ENCODE results near the gene APOBEC3F. TPM values are rescaled to one million over a fixed set of nuclear protein-coding genes. Genes with fewer than 3 reads are reported as not detected.
"Not testable (repeated sequence)": the region's sequence is repeated elsewhere in the genome, so short reads cannot be mapped to it uniquely, and the experiment has no call there.

APOBEC3F gene
- total RNA-seq (2014; rRNA removed; shearing (Covaris generic)): 2.8 and 6.3 TPM in 2 replicates

DNA sequence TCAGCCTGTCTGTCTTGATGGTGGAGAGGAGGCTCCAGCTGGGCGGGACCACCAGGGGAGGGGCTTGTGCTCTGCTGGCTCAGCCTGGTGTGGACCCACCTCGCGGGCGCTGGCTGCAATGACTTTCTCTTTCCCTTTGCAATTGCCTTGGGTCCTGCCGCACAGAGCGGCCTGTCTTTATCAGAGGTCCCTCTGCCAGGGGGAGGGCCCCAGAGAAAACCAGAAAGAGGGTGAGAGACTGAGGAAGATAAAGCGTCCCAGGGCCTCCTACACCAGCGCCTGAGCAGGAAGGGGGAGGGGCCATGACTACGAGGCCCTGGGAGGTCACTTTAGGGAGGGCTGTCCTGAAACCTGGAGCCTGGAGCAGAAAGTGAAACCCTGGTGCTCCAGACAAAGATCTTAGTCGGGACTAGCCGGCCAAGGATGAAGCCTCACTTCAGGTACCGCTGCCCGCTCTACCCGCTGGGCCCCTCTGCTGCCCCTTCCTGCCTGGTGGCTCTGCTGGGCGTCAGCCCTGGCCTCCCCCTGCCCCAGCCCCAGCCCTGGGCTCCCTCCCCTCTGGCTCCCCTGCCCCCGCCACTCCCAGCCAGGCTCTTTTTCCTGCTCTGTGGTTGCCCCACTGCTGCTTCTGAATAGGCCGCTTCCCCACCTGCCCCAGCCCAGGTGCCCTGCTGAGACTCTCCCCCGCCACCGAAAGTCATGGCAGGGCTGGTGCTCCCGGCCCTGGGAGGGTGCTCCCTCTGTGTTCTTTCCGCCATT lies at the start of gene APOBEC3F:
Gene APOBEC3F, plus strand, starts transcription at position 327 of the 759 bp plus-strand sequence. Its CDS starts 97 bp downstream, at position 424.
- DNase-seq (ENCODE audit: low spot score): peak; percentile 36

DNA sequence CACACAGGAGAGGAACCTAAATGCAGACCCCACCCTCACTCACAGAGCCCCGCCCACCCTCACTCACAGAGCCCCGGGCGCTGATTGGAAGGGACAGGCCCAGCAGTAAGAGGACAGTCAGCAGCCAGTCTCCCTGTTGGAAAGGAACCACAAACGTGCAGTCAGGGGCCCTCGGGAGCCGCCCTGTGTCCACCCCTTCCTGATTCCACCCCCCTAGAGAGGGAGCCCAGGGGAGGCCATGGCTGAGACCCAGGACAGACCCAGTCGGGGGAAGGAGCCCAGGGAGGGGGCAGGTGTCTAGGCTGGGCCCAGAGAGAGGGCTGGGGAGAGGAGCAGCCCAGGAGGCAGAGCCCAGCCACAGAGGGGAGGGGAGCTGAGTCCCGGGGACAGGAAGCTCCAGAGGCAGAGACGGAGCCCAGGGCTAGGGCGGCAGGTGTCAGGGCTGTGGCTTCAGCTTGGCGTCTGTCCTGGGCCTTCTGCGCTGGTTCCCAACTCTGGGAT lies 47.7 kb upstream of the APOBEC3F start:
- DNase-seq (ENCODE audit: low spot score): not testable (repeated sequence)

DNA sequence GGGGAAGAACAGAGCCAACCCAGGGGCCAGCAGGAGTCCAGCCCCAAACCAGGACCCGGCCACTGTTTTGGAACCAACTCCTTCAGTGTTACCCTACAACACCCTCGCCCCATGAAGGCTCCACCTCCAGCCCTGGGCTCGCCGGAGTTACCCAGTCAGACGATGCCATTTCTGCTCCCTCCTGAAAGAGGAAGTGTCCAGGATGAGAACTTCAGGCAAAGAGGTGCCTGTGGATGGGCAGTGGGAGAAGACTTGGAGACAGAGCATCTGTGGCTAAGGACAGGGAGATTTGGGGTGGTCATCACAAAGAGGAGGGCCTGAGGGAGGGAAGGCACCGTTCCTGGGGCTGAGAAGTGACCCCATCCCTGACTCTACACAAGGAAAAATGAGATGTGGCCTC lies 44.6 kb upstream of the APOBEC3F start:
- no peak for DNase-seq (ENCODE audit: low spot score)

DNA sequence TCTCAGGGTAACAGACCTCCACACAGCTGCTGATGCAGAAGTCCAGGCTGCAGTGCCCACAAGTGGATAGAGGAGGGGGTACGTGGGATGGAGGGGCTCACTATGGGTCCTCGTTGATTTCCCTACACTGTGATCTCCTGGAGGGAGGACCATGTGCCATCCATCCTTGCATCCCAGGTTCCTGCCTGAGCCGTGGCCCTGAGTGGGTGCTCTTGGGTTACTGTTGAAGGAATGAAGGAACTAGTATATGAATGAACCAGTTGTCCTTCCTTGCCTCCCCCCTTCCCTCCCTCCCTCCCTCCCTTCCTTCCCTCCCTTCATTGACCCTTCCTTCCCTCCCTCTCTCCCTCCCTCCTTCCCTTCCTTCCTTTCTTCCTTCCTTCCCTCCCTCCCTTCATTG lies 43.1 kb upstream of the APOBEC3F start:
- DNase-seq (ENCODE audit: low spot score): no peak

DNA sequence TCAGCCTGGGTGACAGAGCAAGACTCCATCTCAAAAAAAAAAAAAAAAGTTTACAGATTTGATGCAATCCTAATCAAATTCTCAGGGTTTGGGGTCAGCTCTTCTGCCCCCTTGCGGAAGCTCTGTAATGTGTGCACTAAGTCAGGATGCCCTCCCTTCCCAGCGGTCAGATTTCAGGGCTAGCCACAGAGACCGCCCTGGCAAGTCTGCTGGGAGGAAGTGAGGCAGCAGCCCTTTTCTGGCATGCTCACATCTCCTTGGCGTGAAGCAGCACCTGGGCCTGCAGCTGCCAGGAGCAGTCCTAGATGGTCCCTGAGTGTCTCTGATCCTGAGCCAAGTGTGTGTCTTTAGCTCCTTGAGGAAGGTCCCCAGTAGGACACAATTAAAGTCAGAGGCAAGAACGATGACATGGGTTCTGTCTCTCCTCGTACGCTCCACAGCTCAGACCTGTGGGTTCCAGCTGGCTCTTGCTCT lies 37.5 kb upstream of the APOBEC3F start:
- DNase-seq (ENCODE audit: low spot score): peak; percentile 76

DNA sequence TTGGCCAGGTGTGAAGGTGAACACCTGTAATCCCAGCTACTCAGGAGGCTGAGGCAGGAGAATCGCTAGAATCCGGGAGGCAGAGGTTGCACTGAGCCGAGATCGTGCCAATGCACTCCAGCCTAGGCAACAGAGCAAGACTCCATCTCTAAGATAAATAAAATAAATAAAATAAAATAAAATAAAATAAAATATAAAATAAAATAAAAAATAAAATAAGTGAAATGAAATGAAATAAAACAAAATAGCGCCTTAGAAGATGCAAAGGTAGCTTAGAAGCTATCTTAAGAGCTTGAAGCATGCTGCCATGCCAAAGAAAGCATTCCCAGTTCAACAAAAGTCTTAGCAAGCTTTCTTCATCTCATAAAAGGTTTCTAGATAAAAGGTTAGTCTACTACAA lies 33.5 kb upstream of the APOBEC3F start:
- no peak for DNase-seq (ENCODE audit: low spot score)

DNA sequence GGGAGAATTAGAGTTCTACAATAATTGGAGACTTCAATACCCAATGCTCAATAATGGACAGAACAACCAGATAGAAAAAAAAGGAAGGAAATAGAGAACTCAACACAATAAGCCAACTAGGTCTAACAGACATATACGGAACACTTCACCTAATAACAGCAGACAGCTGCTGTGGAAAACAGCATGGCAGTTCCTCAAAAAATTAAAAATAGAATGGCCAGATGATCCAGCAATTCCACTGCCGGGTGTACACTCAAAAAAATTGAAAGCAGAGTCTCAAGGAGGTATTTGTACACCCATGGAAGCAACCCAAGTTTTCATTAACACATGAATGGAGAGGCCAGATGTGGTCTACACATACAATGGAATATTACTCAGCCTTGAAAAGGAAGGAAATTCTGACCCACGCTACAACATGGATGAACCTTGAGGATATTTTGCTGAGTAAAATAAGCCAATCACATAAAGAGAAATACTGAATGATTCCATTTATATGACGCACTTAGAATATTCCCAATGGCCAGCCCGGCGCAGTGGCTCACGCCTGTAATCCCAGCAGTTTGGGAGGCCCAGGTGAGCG lies 32.3 kb upstream of the APOBEC3F start:
- DNase-seq (ENCODE audit: low spot score): not testable (repeated sequence)

DNA sequence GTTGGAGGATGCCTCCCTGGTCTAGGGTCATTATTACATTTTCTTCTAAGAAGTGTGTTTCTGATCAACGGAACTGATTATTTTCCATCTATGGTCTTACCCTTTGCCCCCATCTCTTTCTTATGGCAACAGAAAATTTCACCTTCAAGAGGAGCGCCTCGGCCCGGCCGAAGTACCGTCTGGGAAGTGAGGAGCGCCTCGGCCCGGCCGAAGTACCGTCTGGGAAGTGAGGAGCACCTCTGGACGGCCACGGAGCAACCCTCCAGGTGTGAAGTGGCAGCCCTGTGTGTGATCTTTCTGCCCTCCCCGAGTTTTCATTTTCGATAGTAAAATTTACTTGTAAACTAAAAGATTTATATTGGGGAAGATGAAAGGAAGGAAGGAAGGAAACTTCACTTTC lies 29.7 kb upstream of the APOBEC3F start:
- DNase-seq (ENCODE audit: low spot score): no peak

DNA sequence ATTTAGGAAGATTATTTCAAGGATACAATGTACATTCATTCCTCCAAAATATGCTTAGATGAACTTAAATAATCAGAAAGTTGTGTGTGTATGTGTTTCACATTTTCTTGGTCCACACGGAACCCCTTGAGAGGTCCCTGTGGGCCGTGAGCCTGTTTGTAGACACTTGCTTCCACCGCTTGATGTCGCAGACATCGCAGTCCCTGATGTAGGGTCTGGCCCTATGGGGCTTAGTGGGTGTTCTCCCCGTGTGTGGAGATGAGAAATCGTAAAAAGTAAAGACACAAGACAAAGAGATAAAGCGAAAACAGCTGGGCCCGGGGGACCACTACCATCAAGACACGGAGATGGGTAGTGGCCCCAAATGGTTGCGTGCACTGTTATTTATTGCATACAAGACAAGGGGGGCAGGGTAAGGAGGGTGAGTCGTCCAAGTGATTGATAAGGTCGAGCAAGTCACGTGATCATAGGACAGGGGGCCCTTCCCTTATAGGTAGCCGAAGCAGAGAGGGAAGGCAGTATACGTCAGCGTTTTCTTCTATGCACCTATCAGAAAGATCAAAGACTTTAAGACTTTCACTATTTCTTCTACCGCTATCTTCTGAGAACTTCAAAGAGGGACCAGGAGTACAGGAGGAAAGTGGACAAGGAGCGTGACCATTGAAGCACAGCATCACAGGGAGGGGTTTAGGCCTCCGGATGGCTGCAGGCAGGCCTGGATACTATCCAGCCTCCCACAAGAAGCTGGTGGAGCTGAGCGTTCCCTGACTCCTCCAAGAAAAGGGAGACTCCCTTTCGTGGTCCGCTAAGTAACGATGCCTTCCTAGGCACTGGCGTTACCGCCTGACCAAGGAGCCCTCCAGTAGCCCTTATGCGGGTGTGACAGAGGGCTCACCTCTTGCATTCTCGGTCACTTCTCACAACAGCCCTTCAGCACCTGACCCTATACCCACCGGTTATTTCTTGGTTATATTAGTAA lies 27.8 kb upstream of the APOBEC3F start:
- DNase-seq (ENCODE audit: low spot score): no peak

DNA sequence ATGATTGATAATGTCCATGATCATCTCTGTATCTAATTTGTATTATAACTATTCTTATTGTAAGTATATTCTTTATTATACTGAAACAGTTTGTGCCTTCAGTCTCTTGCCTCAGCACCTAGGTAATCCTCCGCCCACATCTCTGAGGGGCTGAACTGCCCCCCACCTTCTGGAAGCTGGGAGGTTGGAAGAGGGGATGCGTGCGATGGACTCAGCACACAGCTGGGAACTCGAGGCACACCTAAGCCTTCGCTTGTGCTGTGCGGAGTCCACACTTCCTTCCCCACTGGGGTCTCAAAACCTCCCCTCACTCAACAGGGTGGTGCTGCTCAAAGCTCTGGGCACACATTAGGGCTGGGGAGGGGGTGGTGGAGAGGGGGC lies 27.1 kb upstream of the APOBEC3F start:
- not testable (repeated sequence) for DNase-seq (ENCODE audit: low spot score)

DNA sequence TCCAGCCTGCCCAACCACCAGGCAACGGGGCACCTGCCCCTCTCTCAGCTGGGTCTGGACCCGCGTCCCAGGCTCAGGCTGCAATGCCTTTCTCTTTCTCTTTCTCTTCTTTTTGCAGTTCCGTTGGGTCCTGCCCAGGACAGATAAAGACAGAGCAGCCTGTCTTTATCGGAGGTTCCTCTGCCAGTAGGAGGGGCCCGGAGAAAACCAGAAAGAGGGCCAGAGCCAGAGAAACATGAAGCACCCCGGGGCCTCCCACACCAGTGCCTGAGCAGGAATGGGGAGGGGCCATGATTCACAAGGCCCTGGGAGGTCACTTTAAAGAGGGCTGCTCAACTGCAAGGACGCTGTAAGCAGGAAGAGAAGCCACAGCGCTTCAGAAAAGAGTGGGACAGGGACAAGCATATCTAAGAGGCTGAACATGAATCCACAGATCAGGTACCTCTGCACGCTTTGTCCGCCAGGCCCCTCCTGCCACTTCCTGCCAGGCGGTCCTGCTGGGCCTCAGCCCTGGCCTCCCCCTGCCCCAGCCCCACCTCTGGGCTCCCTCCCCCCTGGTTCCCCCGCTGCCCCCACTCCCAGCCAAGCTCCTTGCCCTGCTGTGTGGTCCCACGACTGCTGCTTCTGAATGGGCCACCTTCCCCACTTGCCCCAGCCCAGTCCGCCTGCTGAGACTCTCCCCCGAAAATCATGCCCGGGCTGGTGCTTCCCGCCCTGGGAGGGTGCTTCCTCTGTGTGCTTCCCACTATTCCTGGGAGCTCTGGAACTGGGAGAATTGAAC lies 26.5 kb upstream of the APOBEC3F start, which contains the start of gene APOBEC3C:
Gene APOBEC3C, plus strand, starts transcription at position 316 of the 781 bp plus-strand sequence. Its CDS starts 106 bp downstream, at position 422.
- DNase-seq (ENCODE audit: low spot score): peak; percentile 82

DNA sequence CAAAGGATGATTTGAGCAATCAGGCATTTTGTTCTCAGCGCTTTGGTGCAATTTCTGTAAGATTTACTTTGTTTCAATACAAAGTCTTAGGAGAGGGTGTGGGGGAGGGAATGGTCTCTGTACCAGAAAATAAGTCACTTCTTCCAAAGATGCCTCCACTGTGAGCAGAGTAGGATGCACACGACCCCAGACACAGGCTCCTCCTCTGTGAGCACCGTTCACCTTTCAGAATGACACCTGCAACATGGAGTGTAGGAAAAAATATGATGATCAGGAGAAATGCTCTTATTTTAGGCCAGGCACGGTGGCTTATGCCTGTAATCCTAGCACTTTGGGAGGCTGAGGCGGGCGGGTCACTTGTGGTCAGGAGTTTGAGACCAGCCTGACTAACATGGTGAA lies 25.9 kb upstream of the APOBEC3F start:
- peak; percentile 1 for DNase-seq (ENCODE audit: low spot score)

DNA sequence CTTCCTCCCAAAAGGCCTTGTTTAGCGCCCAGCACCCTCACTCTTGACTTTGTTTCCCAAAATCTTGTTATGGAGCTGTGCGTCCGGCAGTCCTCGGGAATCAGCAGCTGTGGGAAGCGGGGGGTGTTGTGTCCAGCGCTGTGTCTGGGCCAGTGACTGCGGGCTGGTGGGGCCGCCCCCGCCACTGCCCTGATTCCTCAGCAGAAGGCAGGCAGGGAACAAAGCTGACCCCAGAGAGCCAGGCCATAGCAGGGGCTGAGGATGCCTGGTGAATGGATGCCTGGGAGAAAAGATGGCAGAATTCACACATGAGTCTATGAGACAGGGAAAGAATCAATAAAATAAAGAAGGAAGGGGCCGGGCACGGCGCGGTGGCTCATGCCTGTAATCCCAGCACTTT lies 24.1 kb upstream of the APOBEC3F start:
- DNase-seq (ENCODE audit: low spot score): no peak

DNA sequence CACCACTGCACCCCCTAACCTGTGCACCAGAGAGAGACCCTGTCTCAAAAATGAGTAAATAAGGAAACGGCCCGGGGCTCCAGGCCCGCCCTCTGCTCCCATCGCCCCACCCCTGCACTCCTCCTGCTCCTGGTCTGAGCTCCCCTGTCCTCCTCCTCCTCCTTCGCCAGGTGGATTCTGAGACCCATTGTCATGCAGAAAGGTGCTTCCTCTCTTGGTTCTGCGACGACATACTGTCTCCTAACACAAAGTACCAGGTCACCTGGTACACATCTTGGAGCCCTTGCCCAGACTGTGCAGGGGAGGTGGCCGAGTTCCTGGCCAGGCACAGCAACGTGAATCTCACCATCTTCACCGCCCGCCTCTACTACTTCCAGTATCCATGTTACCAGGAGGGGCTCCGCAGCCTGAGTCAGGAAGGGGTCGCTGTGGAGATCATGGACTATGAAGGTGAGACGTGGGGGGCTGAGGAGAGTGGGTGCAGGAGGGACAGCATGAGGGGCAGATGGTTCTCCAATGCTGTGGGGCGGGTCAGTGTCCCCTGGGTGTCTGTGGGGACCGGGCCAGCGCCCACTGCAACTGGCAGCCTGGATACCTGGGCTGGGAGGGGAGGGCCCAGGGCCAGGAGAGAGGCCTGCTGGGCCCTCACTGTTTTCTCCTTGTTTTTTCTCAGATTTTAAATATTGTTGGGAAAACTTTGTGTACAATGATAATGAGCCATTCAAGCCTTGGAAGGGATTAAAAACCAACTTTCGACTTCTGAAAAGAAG lies 22.9 kb upstream of the APOBEC3F start:
- no peak for DNase-seq (ENCODE audit: low spot score)

DNA sequence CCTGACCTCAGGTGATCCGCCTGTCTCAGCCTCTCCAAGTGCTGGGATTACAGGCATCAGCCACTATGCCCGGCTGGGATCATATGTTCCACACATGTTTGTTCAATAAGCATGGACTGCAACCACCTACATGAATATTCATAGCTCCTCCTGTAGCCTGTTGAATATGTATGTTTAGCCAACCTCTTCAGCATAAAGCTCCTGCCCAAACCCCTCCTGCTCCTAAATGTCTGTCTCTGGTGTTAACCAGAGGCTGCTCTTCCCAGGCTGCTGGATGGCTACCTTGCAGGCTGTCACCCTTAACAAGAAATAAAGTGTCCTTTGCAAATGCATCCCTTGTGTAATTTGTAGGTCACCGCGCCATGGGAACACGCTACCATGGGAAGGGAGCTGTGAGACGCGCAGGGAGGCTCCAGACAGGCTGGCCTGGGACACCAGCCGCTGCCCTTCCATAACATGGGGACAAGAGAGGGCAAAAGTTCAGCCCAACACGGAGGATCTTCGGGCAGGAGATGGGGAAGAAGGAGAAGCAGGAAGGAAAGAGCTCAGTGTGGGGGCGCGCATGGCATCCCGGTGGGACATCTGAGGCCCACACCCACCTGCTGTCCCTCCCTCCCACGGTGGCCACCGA lies 20.5 kb upstream of the APOBEC3F start:
- DNase-seq (ENCODE audit: low spot score): not testable (repeated sequence)

DNA sequence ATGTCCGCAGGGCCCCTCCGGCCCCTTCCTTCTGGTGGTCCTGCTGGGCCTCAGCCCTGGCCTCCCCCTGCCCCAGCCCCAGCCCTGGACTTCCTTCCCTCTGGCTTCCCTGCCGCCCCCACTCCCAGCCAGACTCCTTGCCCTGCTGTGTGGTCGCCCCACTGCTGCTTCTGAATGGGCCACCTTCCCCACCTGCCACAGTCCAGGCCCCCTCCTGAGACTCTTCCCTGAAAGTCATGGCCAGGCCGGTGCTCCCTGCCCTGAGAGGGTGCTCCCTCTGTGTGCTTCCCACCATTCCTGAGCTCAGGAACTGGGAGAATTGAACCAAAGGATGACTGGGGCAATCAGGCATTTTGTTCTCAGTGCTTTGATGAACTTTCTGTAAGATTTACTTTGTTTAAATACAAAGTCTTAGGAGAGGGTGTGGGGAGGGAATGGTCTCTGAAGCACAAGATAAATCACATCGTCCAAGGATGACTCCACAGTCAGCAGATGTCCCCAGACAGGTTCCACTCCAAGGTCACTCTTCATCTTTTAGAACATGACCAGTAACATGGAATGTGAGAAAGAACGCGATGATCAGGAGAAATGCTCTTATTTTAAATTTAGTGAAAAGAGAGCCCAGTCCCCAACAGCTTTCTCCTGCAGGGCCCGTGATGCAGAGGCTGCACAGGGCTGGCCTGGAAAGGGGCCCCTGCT lies 19.0 kb upstream of the APOBEC3F start:
- DNase-seq (ENCODE audit: low spot score): no peak

DNA sequence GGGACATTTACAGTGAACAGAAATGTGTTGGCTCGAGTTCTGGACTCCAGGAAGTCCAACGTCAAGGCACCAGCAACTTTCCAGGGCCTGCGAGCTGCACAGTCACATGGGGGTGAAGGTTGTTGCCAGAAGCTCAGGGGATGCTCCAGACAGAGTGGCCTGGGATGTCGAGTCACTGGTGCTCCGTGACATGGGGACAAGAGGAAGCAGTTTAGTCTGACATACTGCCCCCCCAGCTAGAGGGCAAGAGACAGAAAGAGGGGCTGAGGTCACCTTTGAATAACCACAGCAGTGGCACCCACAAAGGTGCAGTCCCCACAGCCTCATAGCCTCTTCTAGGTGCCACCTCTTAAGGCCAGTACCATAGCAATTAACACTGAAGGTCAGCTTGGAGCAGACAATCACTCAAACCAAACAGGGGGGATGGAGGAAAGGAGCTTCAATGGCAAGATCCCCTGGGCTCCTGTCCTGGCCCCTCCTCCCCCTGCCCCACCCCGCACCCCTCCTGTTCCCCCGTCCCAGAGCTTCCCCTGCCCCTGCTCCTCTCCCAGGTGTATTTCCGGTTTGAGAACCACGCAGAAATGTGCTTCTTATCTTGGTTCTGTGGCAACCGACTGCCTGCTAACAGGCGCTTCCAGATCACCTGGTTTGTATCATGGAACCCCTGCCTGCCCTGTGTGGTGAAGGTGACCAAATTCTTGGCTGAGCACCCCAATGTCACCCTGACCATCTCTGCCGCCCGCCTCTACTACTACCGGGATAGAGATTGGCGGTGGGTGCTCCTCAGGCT lies 15.9 kb upstream of the APOBEC3F start:
- no peak for DNase-seq (ENCODE audit: low spot score)

DNA sequence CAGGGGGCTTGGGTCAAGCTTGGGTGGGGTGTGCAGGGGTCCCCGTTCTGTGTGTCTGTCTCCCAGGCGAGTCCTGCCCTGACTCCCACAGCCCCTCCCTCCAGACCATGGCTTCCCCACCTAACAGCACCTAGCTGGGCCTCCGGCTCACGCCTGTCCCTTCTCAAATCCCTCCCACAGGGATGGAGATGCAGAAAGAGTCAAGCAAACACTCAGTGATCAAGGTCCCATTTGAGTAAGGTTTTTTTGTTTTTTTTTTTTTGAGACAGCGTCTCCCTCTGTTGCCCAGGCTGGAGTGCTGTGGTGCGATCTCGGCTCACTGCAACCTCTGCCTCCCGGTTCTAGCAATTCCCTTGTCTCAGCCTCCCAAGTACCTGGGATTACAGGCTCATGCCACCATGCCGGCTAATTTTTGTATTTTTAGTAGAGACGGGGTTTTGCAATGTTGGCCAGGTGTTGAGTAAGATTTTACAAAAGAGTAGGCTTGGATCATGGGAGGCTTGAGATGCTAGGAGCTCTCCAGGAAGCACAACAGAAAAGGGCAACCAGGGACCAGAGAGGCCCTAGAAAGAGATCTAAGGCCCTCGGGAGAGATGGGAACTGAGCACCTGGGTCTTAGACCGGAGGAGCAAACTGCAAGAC lies 14.0 kb upstream of the APOBEC3F start:
- no peak for DNase-seq (ENCODE audit: low spot score)

Measured in A172 (cell line).